SK-N-SH (cell line): ENCODE data around the gene LPIN1. TPM values are rescaled to one million over a fixed set of nuclear protein-coding genes. Genes with fewer than 3 reads are reported as not detected.

Experiments
- CTCF ChIA-PET: fragments of 300-600, 350-600 bp; formaldehyde crosslinking; extraction: SDS; loops from one replicate; lab custom pipeline; 2021; lab: Yijun Ruan, JAX
- POLR2A ChIA-PET: fragments of 350-600 bp; sonication (Branson Sonifier 250); formaldehyde crosslinking; extraction: SDS; loops from one replicate; lab custom pipeline; 2020; ENCODE audit warnings: antibody characterized with exemption, inconsistent platforms; lab: Yijun Ruan, JAX
- DNase-seq: peaks from one replicate; pipeline ENCODE4 v3.0.0; 2012
- H2AFZ ChIP-seq: fragments of 200-600 bp; sonication (generic); 2 replicates; pipeline ENCODE4 v1.8.1; 2016; ENCODE audit warnings: antibody characterized with exemption, mild to moderate bottlenecking, low read depth
- H3F3A ChIP-seq: fragments of 200-600 bp; sonication (generic); replicated peaks from 2 replicates; pipeline ENCODE3; 2016; ENCODE audit warnings: antibody characterized with exemption, mild to moderate bottlenecking; ENCODE audit not compliant: insufficient read depth
- H3K27ac ChIP-seq, 2 experiments: fragments of 200-500 bp in 1 of 2; fragments of 200-600 bp in 1 of 2; sonication (Bioruptor generic) in 1 of 2; sonication (generic), shearing (Covaris generic) in 1 of 2; 2 replicates each; pipeline versions ENCODE4 v1.5.1 to v1.6.1; 2014 to 2016; ENCODE audit warnings: low read depth in 2 of 2, inconsistent platforms in 1 of 2, low read length in 1 of 2, mild to moderate bottlenecking in 1 of 2, mixed read lengths in 1 of 2
- H3K27me3 ChIP-seq: fragments of 200-600 bp; sonication (generic), shearing (Covaris generic); 2 replicates; pipeline ENCODE4 v1.6.1; 2016; ENCODE audit warnings: mixed run types; ENCODE audit not compliant: insufficient read depth
- H3K36me3 ChIP-seq, 2 experiments: fragments of 200-500 bp in 1 of 2; fragments of 200-600 bp in 1 of 2; sonication (Bioruptor generic) in 1 of 2; sonication (generic) in 1 of 2; replicated peaks in 1 of 2; 2 replicates each; pipeline versions ENCODE3 to v1.5.1; 2014 to 2016; ENCODE audit warnings: low read length in 1 of 2, mild to moderate bottlenecking in 1 of 2; ENCODE audit not compliant: insufficient read depth in 2 of 2, control insufficient read depth in 1 of 2
- H3K4me1 ChIP-seq, 2 experiments: fragments of 200-500 bp in 1 of 2; fragments of 200-600 bp in 1 of 2; sonication (Bioruptor generic) in 1 of 2; sonication (generic), shearing (Covaris generic) in 1 of 2; 2 replicates each; pipeline versions ENCODE4 v1.5.1 to v1.6.1; 2014 to 2016; ENCODE audit warnings: low read depth in 1 of 2, low read length in 1 of 2, mixed run types in 1 of 2; ENCODE audit not compliant: insufficient read depth in 2 of 2, control insufficient read depth in 1 of 2
- H3K4me2 ChIP-seq: fragments of 200-600 bp; sonication (generic), shearing (Covaris generic); 2 replicates; pipeline ENCODE4 v1.6.1; 2017; ENCODE audit warnings: mixed run types
- H3K4me3 ChIP-seq, 2 experiments: fragments of 200-500 bp in 1 of 2; fragments of 200-600 bp in 1 of 2; sonication (Bioruptor generic) in 1 of 2; sonication (generic), shearing (Covaris generic) in 1 of 2; 2 replicates each; pipeline versions ENCODE4 v1.5.1 to v1.8.1; 2014 to 2016; ENCODE audit warnings: low read depth in 2 of 2, inconsistent platforms in 1 of 2, low read length in 1 of 2, mild to moderate bottlenecking in 1 of 2, mixed read lengths in 1 of 2, moderate library complexity in 1 of 2
- H3K79me2 ChIP-seq: fragments of 200-600 bp; sonication (generic); 2 replicates; pipeline ENCODE4 v1.8.1; 2017; ENCODE audit warnings: mild to moderate bottlenecking; ENCODE audit not compliant: insufficient read depth
- H3K9ac ChIP-seq: fragments of 200-600 bp; sonication (generic); 2 replicates; pipeline ENCODE4 v1.6.1; 2017; ENCODE audit warnings: mixed run types
- H3K9me2 ChIP-seq: fragments of 200-600 bp; sonication (generic); 2 replicates; pipeline ENCODE4 v1.6.1; 2017; ENCODE audit warnings: mixed run types
- H3K9me3 ChIP-seq: fragments of 200-600 bp; sonication (generic); 2 replicates; pipeline ENCODE4 v1.6.1; 2017; ENCODE audit warnings: mixed run types, mild to moderate bottlenecking, moderate library complexity
- H4K20me1 ChIP-seq: fragments of 200-600 bp; sonication (generic); 2 replicates; pipeline ENCODE4 v1.6.1; 2017; ENCODE audit warnings: mild to moderate bottlenecking, mixed run types; ENCODE audit not compliant: insufficient read depth
- CHD2 ChIP-seq: fragments of 150-350 bp; IDR thresholded peaks from 2 replicates; pipeline ENCODE4 v1.6.1; 2018; ENCODE audit warnings: low read length; ENCODE audit not compliant: partially characterized antibody
- ELF1 ChIP-seq: IDR thresholded peaks from 2 replicates; pipeline ENCODE4 v1.4.0; 2012
- EP300 ChIP-seq, 2 experiments: IDR thresholded peaks; 2 replicates each; pipeline versions ENCODE4 v1.4.0 to v1.6.1; 2012; ENCODE audit warnings: borderline replicate concordance in 1 of 2, low read depth in 1 of 2, low read length in 1 of 2
- FOXJ3 ChIP-seq: sonication (generic); formaldehyde crosslinking; IDR thresholded peaks from 2 replicates; pipeline ENCODE4 v1.5.1; 2020; ENCODE audit warnings: mild to moderate bottlenecking, missing genetic modification reagents
- FOXM1 ChIP-seq: IDR thresholded peaks from 2 replicates; pipeline ENCODE4 v1.4.0; 2012; ENCODE audit warnings: low read depth, mild to moderate bottlenecking
- GATA2 ChIP-seq: sonication (generic); formaldehyde crosslinking; IDR thresholded peaks from 2 replicates; pipeline ENCODE4 v1.5.0; 2020; ENCODE audit warnings: mild to moderate bottlenecking, missing genetic modification reagents
- JUND ChIP-seq: IDR thresholded peaks from 2 replicates; pipeline ENCODE4 v1.4.0; 2012
- MAX ChIP-seq: IDR thresholded peaks from 2 replicates; pipeline ENCODE4 v1.4.0; 2012; ENCODE audit warnings: low read depth
- MEF2A ChIP-seq: IDR thresholded peaks from 2 replicates; pipeline ENCODE4 v1.4.0; 2012; ENCODE audit warnings: low read depth, borderline replicate concordance
- NFIC ChIP-seq: IDR thresholded peaks from 2 replicates; pipeline ENCODE4 v1.4.0; 2012; ENCODE audit warnings: borderline replicate concordance
- NRF1 ChIP-seq: IDR thresholded peaks from 2 replicates; pipeline ENCODE4 v1.6.1; 2012; ENCODE audit warnings: low read depth, mild to moderate bottlenecking, low read length
- PBX3 ChIP-seq: IDR thresholded peaks from 2 replicates; pipeline ENCODE4; 2012
- POLR2AphosphoS5 ChIP-seq: IDR thresholded peaks from 2 replicates; pipeline ENCODE4 v1.6.1; 2012; ENCODE audit warnings: low read depth, low read length
- REST ChIP-seq: IDR thresholded peaks from 2 replicates; pipeline ENCODE4 v1.6.1; 2012; ENCODE audit warnings: mild to moderate bottlenecking, low read depth, low read length, moderate library complexity
- SMC3 ChIP-seq: IDR thresholded peaks from 2 replicates; pipeline ENCODE4 v1.6.1; 2012; ENCODE audit warnings: low read depth, low read length, improper control_type of control experiment
- USF2 ChIP-seq: fragments of 150-350 bp; IDR thresholded peaks from 2 replicates; pipeline ENCODE4 v1.6.1; 2017; ENCODE audit warnings: antibody characterized with exemption, low read length, low read depth, borderline replicate concordance
- ZBTB33 ChIP-seq: IDR thresholded peaks from 2 replicates; pipeline ENCODE4 v1.4.0; 2012; ENCODE audit warnings: low read depth, borderline replicate concordance
- WGBS: methylation state at CpG from one replicate; pipeline ENCODE4 v1.1.6; 2017; ENCODE audit warnings: low lambda C conversion rate; 5-methylcytosine and 5-hydroxymethylcytosine counted together
- polyA plus RNA-seq, 3 experiments: library from polyadenylated mRNA; depleted of rRNA; stranded (reverse); fragments of >200 nt; gene quantifications; 2 replicates each; pipeline ENCODE4 v1.2.3, GENCODE V29; 2012

LPIN1 gene
- polyA plus RNA-seq, 1 of the 3 experiments (the other 2 are of a cell fraction), result 22.1 TPM

GRCh38 chr2:11875481-11875880 lies 129.0 kb downstream of the LPIN1 start:
- H3K9ac ChIP-seq, result no peak overlapping the region
- no peak overlapping the region for H3K4me3 ChIP-seq
- 56% methylated on average over 2 of the region's 2 CpGs for WGBS
- H3F3A ChIP-seq, result no peaks in the 10 kb centered on the region
- DNase-seq, result no peak
- POLR2A ChIA-PET, result no interaction called here
- no peaks in the 10 kb centered on the region for H3K36me3 ChIP-seq
- H3K79me2 ChIP-seq, result no peaks in the 10 kb centered on the region
- no peaks in the 10 kb centered on the region for H4K20me1 ChIP-seq
- H3K9me2 ChIP-seq, result no peaks in the 10 kb centered on the region
- H3K27ac ChIP-seq, result no peak overlapping the region
- no peak overlapping the region for H2AFZ ChIP-seq
- no peak overlapping the region for H3K4me2 ChIP-seq
- no peaks in the 10 kb centered on the region for H3K4me1 ChIP-seq
- TF ChIP-seq FOXM1, result no peak
- TF ChIP-seq MAX, result no peak
- no peak for TF ChIP-seq NFIC
- no peak for TF ChIP-seq CHD2
- TF ChIP-seq ZBTB33, result no peak
- no peak for TF ChIP-seq ELF1
- no peak for TF ChIP-seq SMC3
- TF ChIP-seq MEF2A, result no peak
- TF ChIP-seq NRF1, result no peak
- TF ChIP-seq FOXJ3 (CRISPR knock-in tag), result no peak
- TF ChIP-seq PBX3, result no peak
- no peak for TF ChIP-seq USF2
- TF ChIP-seq GATA2 (CRISPR knock-in tag), result no peak
- TF ChIP-seq EP300 (IDR thresholded peaks at IDR 0.05; ENCODE audit: borderline replicate concordance in 1 of 2, low read depth in 1 of 2, low read length in 1 of 2), result no peak
- TF ChIP-seq JUND, result no peak
- no peak for TF ChIP-seq REST
- TF ChIP-seq POLR2AphosphoS5, result no peak
- CTCF ChIA-PET, result interaction anchor here (0.6 to 4.2 kb wide), 2 partner anchors 11 to 46 kb away, joined by 3 to 34 read pairs; no protein-coding TSS in a partner anchor
- no peaks in the 10 kb centered on the region for H3K27me3 ChIP-seq
- no peaks in the 10 kb centered on the region for H3K9me3 ChIP-seq
